ENCODE measurements around the gene ZNF438. TPM values are rescaled to one million over a fixed set of nuclear protein-coding genes. Genes with fewer than 3 reads are reported as not detected.
"Not testable (repeated sequence)": the region's sequence is repeated elsewhere in the genome, so short reads cannot be mapped to it uniquely, and the experiment has no call there.

ZNF438 gene
- total and polyA plus RNA-seq, 2 donors, result 8.6 to 11.5 TPM

DNA sequence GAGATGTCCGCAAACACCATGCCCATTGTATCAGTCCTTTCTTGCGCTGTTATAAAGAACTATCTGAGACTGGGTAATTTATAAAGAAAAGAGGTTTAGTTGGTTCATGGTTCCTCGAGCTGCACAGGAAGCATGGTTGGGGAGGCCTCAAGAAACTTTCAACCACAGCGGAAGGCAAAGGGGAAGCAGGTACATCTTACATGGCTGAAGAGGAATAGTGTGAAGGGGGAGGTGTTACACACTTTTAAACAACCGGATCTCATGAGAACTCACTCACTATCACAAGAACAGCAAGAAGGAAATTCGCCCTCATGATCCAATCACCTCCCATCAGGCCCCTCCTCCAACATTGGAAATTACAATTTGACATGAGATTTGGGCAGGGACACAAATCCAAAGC is 48.5 kb downstream of the ZNF438 start:
- 97% methylated on average over 6 of the region's 6 CpGs for WGBS
- H3K4me1 ChIP-seq (ENCODE audit: insufficient read depth); DNase-seq (ENCODE audit: extremely low spot score): not testable (repeated sequence)

GRCh38 chr10:30980951-30981616 is 50.6 kb downstream of the ZNF438 start:
- H3K27ac ChIP-seq (ENCODE audit: low read depth), result no peak overlapping the region
- no peaks in the 10 kb centered on the region for H3K4me1 ChIP-seq (ENCODE audit: insufficient read depth)
- H3K36me3 ChIP-seq (ENCODE audit: insufficient read depth), result no peaks in the 10 kb centered on the region
- WGBS, result 35% methylated on average over 7 of the region's 7 CpGs
- no peak overlapping the region for H3K4me3 ChIP-seq (ENCODE audit: low read depth, low read length)
- peak; percentile 58 for DNase-seq (ENCODE audit: extremely low spot score)

More for the DNA sequence above, 48.5 kb downstream of the ZNF438 start:
- H3K36me3 ChIP-seq (ENCODE audit: insufficient read depth); H3K27ac ChIP-seq (ENCODE audit: low read depth); H3K4me3 ChIP-seq (ENCODE audit: low read depth, low read length): not testable (repeated sequence)

DNA sequence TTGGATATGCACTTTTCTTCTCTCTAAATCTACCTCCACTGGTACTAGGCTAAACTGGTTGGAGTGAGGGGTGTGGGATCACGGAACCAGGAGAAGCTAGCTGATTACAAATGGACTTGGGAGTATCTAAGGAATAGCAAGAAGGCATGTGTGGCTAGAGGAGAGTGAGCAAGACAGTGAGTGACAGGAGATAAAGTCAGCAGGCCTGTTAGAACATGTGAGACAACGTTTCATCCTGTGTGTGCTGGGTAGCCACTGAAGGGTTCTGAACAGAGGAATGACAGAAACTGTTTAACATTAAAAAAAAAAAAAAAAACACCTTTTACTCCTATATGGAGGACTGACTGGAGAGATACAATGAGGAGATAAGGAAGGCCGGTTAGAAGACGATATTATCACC is 51.7 kb downstream of the ZNF438 start:
- Histone ChIP-seq H3K4me1 (ENCODE audit: insufficient read depth) (no peaks in the 10 kb centered on the region), H3K4me3 (ENCODE audit: low read depth, low read length) (no peak overlapping the region), H3K36me3 (ENCODE audit: insufficient read depth) (no peaks in the 10 kb centered on the region), H3K27ac (ENCODE audit: low read depth) (no peak overlapping the region)
- WGBS, result 84% methylated on average over 4 of the region's 4 CpGs
- DNase-seq (ENCODE audit: extremely low spot score), result no peak

DNA sequence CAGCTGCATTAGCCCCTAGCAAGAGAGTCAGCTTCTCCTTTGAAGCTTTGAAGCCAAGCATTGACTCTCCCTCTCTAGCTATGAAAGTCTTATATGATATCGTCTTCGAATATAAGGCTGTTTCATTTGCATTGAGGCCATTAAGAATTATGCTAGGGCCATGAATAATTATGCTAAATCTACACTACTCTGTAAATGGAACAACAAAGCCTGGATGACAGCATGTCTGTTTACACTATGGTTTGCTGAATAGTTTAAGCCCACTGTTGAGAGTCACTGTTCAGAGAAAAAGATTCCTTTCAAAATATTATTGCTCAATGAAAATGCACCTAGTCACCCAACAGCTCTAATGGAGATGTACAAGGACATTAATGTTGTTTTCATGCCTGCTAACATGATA is 52.8 kb downstream of the ZNF438 start:
- no peaks in the 10 kb centered on the region for H3K36me3 ChIP-seq (ENCODE audit: insufficient read depth)
- DNase-seq (ENCODE audit: extremely low spot score), result no peak
- no peaks in the 10 kb centered on the region for H3K4me1 ChIP-seq (ENCODE audit: insufficient read depth)
- 99% methylated on average over 2 of the region's 2 CpGs for WGBS
- no peak overlapping the region for H3K4me3 ChIP-seq (ENCODE audit: low read depth, low read length)
- H3K27ac ChIP-seq (ENCODE audit: low read depth), result no peak overlapping the region

DNA sequence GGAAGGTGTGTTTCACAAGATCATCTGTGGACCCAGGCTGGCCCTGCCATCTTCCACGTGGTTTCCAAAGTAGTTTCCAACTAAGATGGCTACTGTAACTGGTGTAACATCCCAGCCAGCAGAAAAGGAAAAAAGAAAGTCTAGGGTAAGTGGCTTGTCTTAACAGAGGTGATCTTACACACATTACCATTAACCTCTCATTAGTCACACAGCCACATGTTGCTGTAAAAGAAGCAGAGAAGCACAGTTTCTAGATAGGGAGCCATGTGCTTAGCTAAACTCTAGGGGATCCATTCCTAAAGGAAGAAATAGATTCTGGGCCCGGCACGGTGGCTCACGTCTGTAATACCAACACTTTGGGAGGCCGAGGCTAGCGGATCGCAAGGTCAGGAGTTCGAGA is 54.3 kb downstream of the ZNF438 start:
- no peak for DNase-seq (ENCODE audit: extremely low spot score)
- Histone ChIP-seq H3K27ac (ENCODE audit: low read depth) (no peak overlapping the region), H3K4me1 (ENCODE audit: insufficient read depth) (no peaks in the 10 kb centered on the region), H3K36me3 (ENCODE audit: insufficient read depth) (no peaks in the 10 kb centered on the region), H3K4me3 (ENCODE audit: low read depth, low read length) (no peak overlapping the region)
- 98% methylated on average over 8 of the region's 8 CpGs for WGBS

- no peak for DNase-seq (ENCODE audit: extremely low spot score)
- 66% methylated on average over 1 of the region's 1 CpG for WGBS
- Histone ChIP-seq H3K36me3 (ENCODE audit: insufficient read depth) (no peaks in the 10 kb centered on the region), H3K4me1 (ENCODE audit: insufficient read depth) (no peaks in the 10 kb centered on the region), H3K4me3 (ENCODE audit: low read depth, low read length) (no peak overlapping the region), H3K27ac (ENCODE audit: low read depth) (no peak overlapping the region)
Observed at GRCh38 chr10:30974773-30975415, 56.8 kb downstream of the ZNF438 start.

- DNase-seq (ENCODE audit: extremely low spot score), result no peak
- Histone ChIP-seq H3K36me3 (ENCODE audit: insufficient read depth) (no peaks in the 10 kb centered on the region), H3K27ac (ENCODE audit: low read depth) (no peak overlapping the region), H3K4me1 (ENCODE audit: insufficient read depth) (no peaks in the 10 kb centered on the region), H3K4me3 (ENCODE audit: low read depth, low read length) (no peak overlapping the region)
- 74% methylated on average over 5 of the region's 5 CpGs for WGBS
Observed at GRCh38 chr10:30974355-30974754, 57.3 kb downstream of the ZNF438 start.

GRCh38 chr10:30973737-30974136 is 57.9 kb downstream of the ZNF438 start:
- no peak overlapping the region for H3K27ac ChIP-seq (ENCODE audit: low read depth)
- H3K4me3 ChIP-seq (ENCODE audit: low read depth, low read length), result no peak overlapping the region
- no peaks in the 10 kb centered on the region for H3K36me3 ChIP-seq (ENCODE audit: insufficient read depth)
- DNase-seq (ENCODE audit: extremely low spot score), result no peak
- H3K4me1 ChIP-seq (ENCODE audit: insufficient read depth), result no peaks in the 10 kb centered on the region
- WGBS, result 67% methylated on average over 6 of the region's 6 CpGs

GRCh38 chr10:30970760-30971460 is 60.8 kb downstream of the ZNF438 start:
- no peak for DNase-seq (ENCODE audit: extremely low spot score)
- 72% methylated on average over 4 of the region's 4 CpGs for WGBS
- Histone ChIP-seq H3K4me3 (ENCODE audit: low read depth, low read length) (no peak overlapping the region), H3K27ac (ENCODE audit: low read depth) (no peak overlapping the region), H3K4me1 (ENCODE audit: insufficient read depth) (peaks cover 2% of the 10 kb centered on the region), H3K36me3 (ENCODE audit: insufficient read depth) (no peaks in the 10 kb centered on the region)

- DNase-seq (ENCODE audit: extremely low spot score), result no peak
- Histone ChIP-seq H3K4me1 (ENCODE audit: insufficient read depth) (peaks cover 2% of the 10 kb centered on the region), H3K27ac (ENCODE audit: low read depth) (no peak overlapping the region), H3K36me3 (ENCODE audit: insufficient read depth) (no peaks in the 10 kb centered on the region), H3K4me3 (ENCODE audit: low read depth, low read length) (no peak overlapping the region)
- 68% methylated on average over 3 of the region's 3 CpGs for WGBS
Observed at GRCh38 chr10:30968711-30969110, 63.0 kb downstream of the ZNF438 start.

DNA sequence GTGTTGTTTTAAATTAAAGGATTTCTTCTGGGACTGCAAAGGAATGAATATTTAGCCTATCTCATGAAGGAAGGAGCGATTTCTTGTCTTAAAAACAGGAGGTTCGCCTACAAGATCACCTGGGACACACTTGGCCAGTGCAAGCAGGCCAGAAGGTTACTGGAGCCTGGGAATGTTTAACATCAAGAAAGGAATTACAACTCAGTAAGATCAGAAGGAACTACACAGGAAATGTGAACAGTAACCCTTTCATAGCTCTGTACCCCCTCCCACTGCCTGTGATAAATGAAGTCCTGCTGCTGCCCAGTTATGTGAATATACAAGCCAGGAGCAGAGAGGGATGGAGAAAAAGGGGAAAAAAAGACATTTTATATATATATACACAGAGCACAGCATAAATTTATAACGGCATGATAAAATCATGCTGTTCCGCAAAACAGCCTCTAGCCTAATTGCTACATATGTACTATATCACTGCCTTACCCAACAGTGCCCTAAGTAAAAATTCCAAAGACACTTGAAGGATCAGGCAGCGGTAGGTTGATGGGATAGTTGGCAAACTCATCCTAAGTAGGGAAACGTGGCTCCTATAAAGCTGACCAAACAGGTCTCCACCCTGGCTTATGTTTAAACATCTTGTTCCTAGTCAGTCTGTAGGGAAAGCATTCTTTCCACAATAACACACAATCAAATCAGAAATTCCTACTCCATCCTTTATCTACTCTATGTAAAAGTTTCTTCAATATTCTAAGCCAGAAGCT is 63.8 kb downstream of the ZNF438 start:
- H3K36me3 ChIP-seq (ENCODE audit: insufficient read depth), result no peaks in the 10 kb centered on the region
- no peak overlapping the region for H3K4me3 ChIP-seq (ENCODE audit: low read depth, low read length)
- peaks cover 2% of the 10 kb centered on the region for H3K4me1 ChIP-seq (ENCODE audit: insufficient read depth)
- 44% methylated on average over 6 of the region's 6 CpGs for WGBS
- H3K27ac ChIP-seq (ENCODE audit: low read depth), result no peak overlapping the region
- peak; percentile 25 for DNase-seq (ENCODE audit: extremely low spot score)

DNA sequence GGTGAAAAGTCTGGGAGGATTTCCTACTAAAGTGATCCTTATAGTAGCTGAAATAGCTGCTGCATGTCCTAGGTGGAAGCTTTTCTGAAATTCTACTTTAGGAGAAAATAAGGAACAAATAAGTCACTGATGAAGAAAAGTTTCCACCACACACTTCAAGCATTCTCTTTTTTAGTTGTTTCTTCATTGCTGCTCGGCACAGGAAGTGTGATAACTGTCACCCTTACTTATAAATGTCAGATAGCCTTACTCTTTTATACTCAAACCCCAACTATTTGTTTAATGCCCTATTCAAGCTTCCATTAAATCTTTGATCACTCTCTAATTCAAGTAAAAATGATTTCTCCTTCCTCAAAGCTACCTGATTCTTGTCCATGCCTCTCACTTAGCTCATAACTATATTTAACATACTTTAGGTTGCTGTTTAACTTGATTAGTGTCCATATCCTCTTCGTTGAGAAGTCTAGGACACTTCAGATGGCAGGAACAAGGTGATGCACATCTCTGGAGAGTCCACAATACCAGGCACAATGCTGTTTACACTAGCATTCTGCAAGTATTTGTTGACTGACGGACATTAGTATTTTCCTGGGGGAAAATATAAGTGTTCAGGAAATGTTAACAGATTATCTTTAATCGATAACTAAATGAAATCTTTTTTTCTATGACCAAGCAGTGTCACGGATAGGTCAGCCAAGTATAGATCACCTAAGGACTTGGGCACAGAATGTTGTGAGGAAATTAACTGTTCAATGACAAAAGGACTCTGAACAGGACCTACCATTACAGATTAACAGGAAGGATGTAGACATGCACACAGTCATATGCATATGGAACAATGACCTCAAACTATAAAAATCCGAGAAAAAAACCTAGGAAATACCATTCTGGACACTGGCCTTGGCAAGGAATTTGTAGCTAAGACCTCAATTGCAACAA is 67.4 kb downstream of the ZNF438 start:
- Histone ChIP-seq H3K27ac (ENCODE audit: low read depth) (no peak overlapping the region), H3K4me3 (ENCODE audit: low read depth, low read length) (no peak overlapping the region), H3K36me3 (ENCODE audit: insufficient read depth) (no peaks in the 10 kb centered on the region), H3K4me1 (ENCODE audit: insufficient read depth) (peaks cover 2% of the 10 kb centered on the region)
- no peak for DNase-seq (ENCODE audit: extremely low spot score)
- 69% methylated on average over 6 of the region's 6 CpGs for WGBS

DNA sequence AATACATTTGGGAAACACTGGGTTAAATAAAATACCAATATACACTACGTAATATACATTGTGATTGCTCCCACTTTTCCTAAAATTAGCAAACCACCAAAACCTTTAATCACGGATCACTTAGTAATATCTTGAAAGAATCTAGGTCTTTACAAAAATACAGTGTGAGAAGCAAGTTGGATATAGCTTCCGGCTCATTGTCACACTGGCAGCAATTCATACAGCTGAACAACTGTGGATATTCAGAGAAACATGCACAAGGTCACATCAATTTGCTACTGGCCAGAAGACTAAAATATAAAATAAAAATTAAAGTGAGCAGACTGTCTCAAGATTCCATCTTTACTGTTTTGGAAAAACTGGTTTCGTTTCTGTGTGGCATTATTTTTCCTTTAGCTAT is 69.1 kb downstream of the ZNF438 start:
- Histone ChIP-seq H3K4me1 (ENCODE audit: insufficient read depth) (no peaks in the 10 kb centered on the region), H3K36me3 (ENCODE audit: insufficient read depth) (no peaks in the 10 kb centered on the region), H3K4me3 (ENCODE audit: low read depth, low read length) (no peak overlapping the region), H3K27ac (ENCODE audit: low read depth) (no peak overlapping the region)
- no peak for DNase-seq (ENCODE audit: extremely low spot score)
- 78% methylated on average over 4 of the region's 4 CpGs for WGBS
